HG03103 (cell line): ENCODE measurements around the gene SEH1L.
"Not testable (repeated sequence)": the region's sequence is repeated elsewhere in the genome, so short reads cannot be mapped to it uniquely, and the experiment has no call there.

Experiments
- ATAC-seq: cut with Tn5 transposase; IDR thresholded peaks from one replicate; pipeline ENCODE4 v1.9.1; 2021; ENCODE audit warnings: low read depth; ENCODE audit not compliant: unreplicated experiment

Gene SEH1L

DNA sequence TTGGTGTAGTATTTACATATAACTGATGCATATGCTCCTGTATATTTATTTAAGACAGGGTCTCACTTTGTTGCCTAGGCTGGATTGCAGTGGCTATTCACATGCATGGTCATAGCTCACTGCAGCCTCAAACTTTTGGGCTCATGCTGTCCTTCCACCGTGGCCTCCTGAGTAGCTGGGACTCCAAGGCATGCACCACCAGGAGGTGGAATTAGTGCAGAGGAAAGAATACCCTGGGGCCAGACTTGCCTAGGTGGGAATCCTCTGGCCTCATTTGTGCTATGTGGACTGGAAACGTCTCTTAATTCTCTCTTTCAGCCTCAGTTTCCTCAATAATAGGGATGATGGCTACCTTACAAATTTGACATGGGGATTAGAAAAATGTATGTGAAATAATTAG, 45.6 kb downstream of the SEH1L start:
- no peak for ATAC-seq

DNA sequence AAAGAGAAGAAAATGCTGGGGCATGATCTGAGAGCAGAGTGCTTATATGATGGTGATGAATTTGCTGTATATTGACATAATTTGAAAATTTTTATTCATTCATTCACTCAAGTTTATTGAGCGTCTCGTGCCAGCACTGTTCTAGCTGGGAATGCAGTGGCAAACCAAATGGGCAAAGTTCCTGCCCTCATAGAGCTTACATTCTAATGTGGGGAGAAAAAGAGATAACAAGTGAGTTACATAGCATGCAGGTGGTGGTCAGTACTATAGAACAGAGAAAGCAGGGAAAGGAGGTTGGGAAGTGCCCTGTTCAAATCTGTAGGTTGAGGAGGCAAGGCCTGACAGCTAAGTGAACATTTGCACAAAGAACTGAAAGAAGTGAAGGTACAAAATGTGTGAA, 47.6 kb downstream of the SEH1L start:
- ATAC-seq, result no peak

DNA sequence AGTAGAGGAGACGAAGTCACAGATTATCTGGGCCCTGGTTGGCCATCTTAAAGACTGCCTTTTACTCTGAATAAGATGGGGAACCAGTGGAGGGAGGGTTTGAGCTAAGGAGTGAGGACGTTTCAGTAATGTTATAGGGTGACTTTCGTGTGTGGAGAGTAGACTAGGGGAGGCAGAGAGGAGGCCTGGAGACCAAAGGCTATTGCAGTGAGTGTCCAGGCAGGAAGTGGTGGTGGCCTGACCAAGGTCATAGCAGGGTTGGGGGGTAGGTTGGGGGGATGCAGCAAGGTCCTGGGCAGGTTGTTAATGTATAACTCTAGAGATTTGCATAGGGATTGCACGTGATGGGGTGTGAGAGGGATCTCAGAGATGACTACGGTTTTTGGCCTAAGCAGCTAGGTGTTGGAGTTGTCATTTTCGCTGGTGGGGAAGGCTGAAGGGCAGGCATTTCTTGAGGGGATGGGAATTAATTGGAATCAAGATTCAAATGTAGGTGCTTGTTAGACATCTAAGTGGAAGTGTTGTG, 48.2 kb downstream of the SEH1L start:
- no peak for ATAC-seq

DNA sequence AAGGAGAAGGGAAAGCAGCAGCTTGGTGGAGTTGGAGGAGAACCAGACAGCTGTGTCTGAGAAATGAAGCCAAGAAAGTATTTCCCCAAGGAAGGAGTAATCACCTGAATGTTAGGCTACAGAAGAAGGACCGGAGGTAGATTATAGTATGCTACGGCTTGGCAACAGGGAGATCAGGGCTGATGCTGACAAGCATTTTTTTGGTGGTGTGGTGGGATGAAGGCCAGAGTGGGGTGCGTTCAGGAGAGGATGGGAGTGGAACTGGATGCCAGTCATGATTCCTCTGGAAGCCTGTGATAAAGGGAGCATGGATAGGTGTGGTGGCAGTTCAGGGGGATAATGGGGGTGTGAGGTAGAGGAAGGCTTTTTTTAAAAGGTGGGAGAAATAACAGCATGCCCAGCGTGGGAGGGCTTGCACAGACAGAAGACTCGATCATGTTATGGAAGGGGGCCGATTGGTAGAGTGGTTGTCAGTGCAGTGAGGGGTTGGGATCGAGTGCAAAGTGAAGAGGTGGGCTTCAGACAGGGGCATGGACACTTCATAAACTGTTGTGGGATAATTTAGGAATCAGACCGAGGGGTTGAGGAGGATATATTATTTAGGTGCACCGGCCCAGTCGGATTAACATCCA, 49.0 kb downstream of the SEH1L start:
- no peak for ATAC-seq

DNA sequence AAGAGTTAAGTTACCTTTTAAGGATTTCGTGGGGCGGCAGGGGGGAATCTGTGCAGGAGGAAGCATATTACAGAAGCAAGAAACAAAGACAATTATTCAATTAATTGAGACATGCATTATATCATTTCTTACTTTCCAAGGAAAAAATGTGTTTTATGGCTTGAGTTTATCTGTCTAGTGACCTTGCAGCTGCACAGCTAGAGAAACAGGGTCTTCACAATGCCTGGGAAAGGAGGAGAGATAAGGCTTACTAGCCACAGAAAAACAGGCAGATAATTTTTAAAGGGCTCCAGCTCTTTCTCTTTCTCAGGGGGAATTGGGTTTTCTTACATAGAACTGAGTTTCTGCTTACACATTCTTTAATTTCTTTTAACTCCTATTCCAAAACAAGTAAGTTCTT, 49.5 kb downstream of the SEH1L start:
- ATAC-seq, result not testable (repeated sequence)

DNA sequence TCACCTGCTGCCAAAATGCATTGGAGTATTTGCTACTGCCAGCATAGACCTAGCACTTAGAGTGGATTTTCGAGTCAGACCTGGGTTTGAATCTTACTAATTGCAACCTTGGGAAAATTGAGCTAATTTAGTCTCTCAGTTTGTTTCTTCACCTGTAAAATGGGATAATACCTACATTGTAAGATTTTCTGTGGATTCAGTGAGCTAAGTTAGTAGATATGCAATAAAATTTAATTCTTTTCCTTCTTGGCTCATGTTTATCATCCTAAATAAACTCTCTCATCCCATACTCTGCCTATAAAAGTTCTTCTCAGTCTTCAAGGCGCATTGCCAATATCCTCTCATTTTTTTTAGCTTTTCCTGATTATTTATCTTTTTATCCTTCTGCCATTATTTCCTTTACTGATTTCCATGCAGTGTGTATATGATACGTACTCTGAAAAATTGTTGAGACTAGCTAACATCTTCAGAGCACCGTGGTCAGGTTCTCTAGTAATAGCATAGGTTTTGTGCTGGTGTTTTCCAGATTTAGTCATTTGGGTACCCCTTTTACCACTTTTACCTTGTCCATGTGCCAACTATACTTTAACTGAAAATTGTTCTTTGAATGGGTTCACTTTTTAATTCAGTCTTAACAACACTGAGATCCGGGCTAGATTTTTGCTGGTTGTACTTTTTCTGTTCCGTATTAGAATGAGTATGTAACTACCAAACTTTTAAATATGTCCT, 50.7 kb downstream of the SEH1L start:
- no peak for ATAC-seq

DNA sequence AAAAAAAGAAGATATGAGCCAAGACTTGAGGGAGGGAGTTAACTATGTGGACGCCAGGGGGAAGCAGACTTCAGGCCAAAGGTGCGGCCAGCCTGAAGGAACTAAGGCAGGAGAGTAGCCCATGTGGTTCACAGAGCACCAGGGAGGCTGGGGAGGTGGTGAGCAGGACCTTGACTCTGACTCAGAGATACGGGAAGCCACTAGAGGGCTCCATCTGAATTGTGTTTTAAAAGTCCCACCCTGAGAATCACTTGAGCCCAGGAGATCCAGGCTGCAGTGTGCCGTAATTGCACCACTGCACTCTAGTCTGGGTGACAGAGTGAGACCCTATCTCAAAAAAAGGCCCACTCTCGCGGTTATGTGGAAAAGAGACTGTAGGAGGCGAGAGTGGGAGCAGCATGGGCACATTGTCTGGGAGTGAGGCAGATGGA, 55.7 kb downstream of the SEH1L start:
- ATAC-seq, result peak; percentile 47

DNA sequence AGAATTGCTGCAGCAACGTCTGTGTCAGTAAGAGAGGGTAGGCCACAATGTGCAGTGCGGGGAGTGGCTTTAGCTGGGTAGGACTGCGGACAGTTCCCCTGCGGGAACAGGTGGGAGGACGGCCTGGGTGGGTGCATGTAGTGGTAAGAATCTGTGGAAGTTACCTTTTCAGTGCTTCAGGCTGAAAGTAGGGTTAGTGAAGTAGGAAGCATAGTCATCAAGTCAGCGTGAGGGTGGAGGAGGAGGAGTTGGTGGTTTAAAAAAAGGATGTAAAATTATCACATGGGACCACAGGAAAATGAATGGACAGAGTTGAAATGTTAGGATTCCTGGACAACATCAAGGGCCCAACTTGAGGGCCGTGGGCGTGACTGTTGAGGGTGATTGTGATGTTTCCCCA, 56.6 kb downstream of the SEH1L start:
- no peak for ATAC-seq

DNA sequence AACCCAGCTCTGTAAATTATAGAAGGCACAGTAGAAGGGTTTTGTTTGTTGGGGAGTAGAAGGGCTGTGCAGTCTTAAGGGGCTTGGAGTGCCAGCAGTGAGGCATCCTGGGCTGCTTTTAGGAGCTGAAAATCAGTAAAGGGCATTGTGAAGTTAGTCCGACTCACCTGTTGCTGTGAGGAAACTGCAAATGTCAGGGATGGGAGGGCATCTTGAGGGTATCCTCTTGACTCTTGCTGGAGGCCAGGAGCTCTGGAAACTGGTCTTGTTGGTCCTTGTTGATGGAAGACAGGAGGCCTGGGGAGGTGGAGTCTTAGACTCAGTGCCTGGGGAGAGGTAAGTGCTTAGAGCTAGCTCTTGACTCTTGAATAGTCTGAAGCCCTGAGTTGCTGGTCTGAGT, 57.5 kb downstream of the SEH1L start:
- no peak for ATAC-seq

DNA sequence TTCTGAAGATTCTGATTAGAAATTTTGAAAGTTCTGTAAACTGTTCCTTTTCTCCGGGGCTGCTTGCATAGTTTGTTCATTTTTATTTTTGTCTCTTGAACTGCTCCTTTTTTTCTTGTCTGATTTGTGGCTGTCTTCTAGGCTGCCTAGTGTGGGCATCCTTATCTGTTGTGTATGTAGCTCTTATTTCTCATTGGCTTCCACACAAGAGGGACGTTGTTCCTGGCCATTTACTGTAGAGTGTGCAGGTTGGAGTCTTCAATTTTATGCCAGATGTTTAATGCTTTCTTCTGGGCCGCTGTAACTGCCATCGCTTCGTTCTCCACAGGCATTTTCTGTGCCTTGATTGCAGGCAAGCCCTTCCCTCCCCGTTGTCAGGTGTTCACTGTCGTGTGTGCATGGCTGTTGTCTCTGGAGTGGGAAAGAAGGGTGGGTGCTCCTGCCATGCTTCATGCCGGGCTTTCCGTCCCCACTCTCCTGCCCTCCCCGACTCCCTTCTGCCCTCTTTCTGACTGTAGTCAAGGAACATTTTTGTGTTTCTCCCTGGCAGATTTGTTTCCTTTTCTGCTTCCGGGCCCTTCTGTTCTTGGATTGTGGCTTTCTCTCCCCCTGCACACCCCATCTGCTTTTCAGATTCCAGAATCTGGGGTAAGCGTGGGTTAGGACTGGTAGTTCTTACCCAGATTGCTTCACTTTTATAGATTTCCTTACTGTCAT, 58.9 kb downstream of the SEH1L start:
- ATAC-seq, result no peak

DNA sequence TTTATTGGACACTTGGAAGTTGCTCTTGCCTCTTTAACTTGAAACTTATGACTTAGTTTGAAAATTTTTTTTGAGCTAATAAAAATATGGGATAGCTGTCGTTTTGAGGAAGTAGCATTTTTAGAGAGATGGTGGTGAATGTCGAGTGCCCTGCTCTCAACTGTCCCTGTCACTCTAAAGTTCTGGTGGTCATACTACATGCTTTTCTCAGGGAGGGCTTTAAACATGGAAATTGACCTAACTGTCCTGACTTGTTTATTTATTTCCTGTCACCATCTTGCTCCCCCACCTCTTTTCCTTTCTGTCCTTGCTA, 59.4 kb downstream of the SEH1L start:
- no peak for ATAC-seq

DNA sequence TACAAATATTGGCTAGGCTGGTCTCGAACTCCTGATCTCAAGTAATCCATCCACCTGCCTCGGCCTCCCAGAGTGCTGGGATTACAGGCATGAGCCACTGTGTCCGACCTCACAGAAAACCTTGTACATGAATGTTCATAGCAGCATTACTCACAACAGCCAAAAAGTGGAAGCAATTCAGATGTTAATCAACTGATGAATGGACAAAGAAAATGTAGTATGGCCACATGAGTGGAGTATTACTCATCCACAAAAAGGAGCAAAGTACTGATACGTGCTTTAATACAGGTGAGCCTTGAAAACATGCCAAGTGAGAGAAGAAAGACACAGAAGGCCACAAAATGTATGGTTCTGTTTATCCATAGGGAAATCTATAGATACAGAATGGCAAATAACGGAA, 63.9 kb downstream of the SEH1L start:
- no peak for ATAC-seq

DNA sequence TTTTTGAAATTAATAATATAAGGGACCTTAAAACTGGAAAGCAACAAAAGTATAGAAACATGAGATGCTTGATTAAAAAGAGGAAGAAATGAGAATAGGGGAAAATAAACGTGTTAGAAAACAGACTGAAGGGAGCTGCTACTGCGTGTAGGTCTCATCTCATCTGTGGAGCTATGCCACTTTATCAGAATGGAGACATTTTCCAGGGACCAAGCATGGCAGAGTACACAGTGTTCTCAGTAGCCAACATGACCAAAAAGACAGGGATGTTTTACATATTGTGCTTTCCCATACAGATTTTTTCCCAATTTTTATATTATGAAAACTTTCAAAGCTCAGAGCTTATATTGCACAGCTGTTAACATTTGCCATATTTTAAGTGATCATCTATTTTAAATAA, 66.4 kb downstream of the SEH1L start:
- no peak for ATAC-seq

DNA sequence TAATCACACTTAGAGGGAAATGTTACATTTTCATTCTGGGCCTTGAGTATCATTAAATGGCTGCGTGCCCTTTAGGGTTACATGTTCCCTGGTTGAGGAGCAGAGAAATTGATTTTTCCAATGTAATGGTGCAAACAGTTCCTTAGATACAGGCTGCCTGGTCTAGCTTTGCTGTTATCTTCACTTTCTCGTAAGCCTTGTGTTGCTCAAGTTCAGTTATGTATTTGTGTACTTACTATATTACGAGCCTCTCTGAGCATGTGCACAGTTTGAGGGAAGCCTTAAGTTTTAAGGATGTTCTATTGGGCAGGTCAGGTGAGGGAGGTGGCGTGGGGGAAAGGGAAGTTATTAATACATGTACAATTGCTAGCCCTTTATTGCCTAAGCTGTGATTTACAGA, 67.0 kb downstream of the SEH1L start:
- no peak for ATAC-seq

DNA sequence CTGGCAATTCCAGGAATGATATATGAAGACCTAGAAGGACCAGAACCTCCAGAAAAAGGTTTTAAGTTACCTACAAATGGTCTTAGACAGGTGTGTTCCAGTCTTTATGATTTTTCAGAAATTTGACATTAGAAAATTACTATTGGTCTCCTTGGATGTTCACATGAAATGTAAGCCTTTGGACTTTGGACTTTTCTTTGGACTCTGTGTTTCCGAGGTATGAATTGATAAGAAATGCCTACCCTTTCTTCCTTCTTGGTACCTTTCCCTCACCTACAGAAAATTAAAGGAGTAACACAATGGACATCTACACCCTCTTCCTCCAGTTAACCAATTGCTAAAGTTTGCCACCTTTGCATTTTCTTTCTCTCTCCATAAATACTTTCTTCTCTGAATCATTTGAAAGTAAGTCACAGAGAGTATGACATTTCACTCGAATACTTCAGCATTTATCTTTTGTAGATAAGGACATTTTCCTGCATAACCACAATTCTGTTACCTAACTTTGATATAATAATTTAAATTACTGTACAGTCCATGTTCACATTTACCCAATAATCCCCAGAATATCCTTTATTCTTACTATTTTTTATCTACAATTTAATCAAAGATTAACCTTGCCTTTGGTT, 69.5 kb downstream of the SEH1L start:
- no peak for ATAC-seq

DNA sequence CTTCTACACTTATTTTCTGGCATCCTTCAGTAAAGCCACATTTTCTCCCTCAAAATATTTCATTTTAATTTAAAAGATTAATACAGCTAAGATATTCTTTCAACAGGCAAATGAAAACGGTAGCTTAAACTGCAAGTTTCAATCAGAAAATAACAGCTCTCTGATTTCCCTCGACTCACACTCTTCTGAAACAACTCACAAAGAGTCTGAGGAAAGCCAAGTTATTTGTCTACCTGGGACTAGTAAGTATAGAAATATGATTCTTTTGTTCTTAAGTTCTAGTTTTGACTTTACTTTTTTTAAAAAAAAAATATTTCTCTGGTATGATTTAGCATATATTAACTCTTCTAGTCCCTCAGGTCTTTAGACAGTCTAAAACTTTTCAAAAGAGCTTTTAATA, 70.6 kb downstream of the SEH1L start:
- ATAC-seq, result no peak

DNA sequence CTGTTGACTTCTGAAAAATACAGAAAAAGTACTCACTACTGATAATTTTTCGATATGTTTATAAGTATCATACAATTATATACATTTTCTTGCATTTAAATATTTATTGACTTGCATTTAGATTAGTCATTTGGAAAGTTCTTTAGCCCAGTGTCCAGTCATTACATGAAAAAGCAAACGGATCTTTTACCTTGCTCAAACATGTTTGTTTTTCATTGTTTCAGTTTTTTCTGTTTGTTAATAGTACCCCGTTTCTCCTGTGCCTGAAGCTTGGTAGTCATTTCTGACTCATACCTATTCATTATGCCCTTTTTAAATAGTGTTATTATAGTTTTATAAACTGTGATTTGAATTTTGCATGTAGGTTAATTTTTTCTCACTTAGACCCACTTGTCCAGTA, 71.5 kb downstream of the SEH1L start:
- ATAC-seq, result no peak

DNA sequence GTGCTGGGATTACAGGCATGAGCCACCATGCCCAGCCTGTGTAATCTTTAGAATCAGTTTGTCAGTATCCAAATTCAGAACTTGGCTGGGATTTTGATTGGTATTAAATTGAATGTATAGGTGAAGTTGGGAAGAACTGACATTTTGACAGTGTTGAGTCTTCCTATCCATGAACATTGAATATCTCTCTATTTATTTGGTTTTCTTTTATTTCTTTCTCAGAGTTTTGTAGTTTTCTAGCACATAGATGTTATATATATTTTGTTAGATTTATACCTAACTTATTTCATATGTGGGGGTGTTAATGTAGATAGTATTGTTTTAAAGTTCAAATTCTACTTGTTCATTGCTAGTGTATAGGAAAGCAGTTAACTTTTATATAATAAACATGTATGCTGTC, 74.8 kb downstream of the SEH1L start:
- ATAC-seq, result no peak

DNA sequence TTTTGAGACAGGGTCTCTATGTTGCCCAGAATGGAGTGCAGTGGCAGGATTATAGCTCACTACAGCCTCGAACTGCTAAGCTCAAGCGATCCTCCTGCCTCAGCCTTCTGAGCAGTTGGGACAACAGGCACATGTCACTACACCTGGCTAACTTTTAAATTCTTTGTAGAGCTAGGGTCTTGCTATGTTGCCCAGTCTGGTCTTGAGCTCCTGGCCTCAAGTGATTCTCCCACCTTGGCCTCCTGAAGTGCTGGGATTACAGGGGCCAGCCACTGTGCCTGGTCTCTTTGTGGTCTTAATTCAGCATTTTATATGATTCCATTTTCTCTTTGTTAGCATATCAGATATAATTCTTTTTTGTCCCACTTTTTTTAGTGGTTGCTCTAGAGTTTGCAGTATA, 77.4 kb downstream of the SEH1L start:
- no peak for ATAC-seq

DNA sequence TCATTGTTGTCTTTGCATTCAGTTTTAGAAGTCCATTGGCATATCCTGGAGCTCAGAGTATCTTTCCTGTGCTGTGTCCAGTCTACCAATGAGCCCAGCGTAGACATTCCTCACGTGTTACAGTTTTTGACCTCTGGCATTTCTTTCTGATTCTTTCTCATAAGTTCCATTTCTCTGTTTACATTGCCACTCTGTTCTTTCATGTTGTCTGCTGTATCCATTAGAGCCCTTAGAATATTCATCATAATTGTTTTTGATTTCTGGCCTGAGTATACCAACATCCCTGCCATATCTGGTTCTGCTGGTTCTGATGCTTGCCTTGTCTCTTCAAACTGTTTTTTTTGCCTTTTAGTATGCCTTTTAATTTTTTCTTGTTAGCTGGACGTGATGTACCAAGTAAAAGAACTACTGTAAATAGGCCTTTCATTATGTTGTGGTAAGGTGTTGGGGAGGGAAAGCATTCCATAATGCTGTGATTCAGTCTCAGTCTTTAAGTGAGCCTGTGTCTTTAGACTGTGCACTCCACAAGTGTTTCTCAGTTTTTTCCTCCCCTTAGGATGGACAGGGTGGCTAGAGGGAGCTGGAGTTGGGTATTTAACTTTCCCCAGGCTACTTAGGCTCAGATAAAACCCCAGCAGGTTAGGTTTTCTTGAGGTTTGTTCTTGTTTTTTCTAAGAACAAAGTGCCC, 78.9 kb downstream of the SEH1L start:
- ATAC-seq, result no peak

DNA sequence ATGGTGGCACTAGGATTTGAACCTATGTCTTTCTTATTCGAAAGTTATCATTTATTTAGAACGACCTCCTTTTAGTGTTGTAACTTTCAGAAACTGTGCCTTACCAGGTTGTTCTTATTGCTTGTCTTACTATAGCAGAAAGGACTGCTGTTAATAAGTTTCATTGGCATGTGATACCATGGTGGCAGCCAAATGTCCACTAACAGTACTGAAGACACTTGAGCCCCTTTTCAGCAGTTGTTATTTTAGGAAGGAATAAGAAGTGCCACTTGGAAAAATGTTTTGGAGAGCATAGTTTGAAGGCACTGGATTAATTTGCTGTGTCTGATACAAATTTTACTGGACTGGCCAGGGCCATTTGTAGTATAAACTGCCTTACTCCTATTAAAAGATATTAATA, 81.1 kb downstream of the SEH1L start:
- no peak for ATAC-seq
